Left renal pelvis (tissue), 4 donors: ENCODE measurements around the gene MTERF4. TPM values are rescaled to one million over a fixed set of nuclear protein-coding genes. Genes with fewer than 3 reads are reported as not detected.

ENCODE experiments used
- DNase-seq, 4 donors: peaks; one replicate each; pipeline ENCODE4 v3.0.0-alpha.2; 2013; ENCODE audit warnings: low read depth in 4 of 4, low spot score in 3 of 4
- polyA plus RNA-seq, 4 donors: library from polyadenylated mRNA; unstranded; fragments of 120-200 nt; gene quantifications; one replicate each; pipeline ENCODE4 v1.2.1, GENCODE V29; 2013; ENCODE audit not compliant: insufficient read length in 4 of 4

MTERF4 gene
- polyA plus RNA-seq, 4 donors, result 55.4 to 76.9 (median 67.5) TPM

DNA sequence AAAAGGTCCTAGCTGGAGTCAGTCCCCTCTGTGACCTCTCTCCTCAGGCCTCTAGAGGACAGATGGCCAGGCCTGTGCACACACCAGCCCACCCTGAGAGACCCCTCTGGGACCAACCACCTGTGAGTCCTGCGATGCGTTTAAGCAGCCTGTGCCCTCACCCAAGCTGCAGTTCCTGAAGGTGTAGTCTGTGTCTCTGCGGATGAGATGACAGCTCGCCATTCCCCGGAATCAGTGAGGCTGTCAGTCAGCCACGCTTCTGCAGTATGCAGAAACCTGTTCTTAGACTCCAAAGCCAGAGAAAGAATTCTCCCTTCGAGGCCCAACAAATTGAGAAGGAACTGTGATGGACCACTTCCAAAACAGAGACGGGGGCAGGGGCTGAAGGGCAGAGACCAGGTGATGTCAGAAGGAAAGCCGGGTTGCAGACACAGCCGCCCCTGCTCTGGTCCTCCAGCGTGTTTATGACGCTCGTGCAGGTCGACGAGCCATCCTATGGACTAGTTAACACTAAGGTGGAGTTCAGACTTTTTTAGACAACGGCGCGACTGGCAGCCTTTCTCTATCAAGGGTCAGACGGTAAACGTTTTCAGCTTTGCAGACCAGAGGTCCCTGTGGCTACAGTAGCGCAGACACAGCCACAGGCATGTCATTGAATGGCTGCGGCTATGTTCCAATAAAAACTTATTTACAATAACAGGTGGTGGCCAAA, 10.2 kb downstream of the MTERF4 start:
- DNase-seq, result no peak

DNA sequence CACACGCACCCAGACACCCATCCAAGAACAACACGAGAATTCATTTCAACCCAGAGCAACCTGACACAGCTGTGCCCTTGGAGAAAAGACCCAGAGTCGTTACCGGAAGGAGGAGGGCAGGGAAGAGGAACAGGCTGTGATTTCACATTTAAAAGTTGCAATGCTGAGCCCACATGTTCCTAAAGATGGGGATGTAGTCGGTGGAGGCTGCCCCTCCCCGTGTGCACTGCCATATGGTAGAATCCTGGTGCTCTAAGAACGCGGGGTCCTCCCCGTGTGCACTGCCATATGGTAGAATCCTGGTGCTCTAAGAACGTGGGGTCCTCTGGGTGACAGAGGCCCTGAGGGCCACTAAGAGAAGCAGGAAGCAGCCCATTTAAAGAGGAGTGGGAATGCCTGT, 10.9 kb downstream of the MTERF4 start:
- no peak for DNase-seq

DNA sequence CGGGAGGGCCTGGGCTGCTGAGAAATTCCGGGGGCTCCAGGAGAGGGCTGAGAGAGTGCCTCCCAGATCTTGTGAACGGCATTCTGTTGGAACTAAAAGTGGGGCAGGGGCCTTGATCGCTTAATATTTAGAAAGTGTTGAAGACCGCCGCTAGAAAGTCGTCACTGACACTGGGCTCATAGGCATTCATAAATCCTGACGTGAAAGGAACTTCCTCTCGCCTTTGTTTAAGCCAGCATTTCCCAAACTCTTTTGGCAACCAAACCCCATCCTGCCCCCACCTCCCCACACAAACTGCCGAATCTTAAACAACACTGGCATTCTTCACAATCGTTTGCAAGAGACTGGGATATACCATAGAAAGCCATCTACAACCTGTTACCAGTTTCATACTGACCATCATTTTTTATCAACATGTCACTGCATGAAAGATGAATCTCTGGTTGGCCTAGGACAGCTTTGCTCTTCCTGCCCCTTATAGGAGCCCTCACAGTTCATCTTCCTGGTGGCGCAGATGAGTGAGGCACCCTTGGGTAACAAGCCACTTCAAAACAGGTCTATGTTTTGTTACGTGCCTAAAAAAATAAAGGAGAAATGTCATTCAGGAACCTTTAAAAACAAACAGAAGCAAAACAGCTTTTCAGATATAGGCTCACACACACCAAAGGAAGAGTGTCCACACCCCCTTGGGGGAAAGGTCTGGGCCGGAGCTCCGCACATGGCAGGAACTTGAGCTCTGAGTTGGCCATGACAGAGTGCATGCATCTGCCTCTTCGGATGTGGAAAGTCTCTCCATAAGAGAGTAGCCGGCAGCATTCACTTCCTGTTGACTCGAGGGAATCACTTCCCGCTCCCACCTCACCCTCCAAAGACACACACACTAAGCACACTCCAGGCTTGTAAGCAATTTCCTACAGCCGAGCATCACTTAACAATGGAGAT, 13.0 kb downstream of the MTERF4 start:
- no peak for DNase-seq

DNA sequence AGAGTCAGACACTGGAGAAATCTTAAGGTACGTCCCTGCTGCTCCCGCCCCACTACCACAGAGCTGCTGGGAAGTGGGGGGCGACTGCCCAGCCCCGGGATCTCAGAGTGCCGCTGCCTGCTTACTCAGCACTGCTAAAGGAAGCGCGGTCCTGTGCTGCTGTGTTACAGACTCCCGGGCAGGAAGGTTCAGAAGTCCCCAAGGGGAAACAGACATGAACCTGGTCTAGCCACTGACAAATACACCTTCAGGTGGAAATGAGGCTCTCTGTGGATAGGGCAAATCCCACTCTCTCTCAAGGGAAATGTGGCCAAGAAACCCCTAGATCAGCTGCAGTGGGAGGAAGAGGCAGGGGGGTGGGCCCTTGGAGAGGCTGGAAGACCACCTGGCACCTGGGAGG, 13.7 kb downstream of the MTERF4 start:
- DNase-seq, result no peak

DNA sequence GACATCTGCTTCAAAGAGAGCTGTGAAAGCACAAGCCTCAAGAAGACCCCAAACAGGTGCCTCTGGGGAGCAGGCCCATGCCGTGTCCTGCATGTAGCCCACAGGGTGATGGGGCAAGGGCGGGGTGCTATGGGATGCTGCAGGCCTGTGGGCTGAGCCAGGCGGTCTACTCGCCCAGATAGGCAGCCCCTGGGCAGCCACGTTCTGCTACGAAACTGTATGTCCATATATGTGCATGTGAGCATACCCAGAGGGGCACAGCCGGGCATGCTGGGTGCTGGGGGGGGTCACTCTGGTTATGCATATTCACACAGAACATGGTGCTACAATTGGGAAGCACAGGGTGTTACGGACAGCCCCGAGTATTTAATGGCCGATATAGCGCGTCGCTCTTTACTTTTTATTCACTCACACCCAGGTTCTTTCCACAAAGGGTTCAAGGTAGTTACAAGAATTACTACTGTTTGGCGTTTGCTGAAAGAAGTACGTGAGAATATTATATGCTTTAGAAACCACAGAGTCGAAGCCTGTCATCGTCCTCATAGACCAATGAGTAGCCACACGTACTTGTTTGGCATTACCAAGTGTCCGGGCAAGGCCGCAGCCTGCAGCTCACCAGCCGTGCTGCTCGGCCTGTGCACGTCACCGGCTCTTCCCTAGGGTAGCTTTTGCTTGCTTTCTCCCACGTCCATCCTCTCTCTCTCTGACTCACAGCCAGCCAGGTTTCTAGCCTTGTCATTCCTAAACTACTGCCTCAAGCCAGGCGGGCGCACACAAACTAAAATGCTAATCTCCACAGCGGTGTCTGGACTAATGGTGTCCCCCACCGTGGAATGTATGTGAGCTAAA, 14.4 kb downstream of the MTERF4 start:
- DNase-seq, result no peak

DNA sequence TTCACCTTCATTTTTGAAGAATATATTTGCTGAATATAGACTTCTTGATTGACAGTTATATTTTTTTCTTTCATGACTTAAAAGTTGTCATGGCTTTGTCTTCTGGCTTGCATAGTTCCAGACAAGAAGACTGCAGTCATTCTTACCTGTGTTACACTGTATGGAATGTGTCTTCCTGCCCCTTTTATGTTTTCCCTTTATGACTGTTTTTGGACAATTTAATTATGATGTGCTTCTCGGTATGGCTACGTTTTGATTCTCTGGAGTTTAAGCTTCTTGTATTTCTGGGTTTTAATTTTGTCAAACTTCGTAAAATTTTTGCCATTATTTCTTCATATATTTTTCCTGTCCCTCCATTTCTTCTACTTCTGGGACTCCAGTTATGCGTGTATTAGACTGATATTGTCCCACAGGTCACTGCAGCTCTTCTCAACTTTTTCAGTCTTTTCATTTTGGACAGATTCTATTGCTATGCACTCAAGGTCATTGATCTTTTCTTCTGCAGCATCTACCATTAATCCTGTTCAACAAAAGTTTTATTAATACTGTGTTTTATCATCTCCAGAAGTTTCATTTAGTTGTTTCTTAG, 17.1 kb downstream of the MTERF4 start:
- DNase-seq, result no peak

DNA sequence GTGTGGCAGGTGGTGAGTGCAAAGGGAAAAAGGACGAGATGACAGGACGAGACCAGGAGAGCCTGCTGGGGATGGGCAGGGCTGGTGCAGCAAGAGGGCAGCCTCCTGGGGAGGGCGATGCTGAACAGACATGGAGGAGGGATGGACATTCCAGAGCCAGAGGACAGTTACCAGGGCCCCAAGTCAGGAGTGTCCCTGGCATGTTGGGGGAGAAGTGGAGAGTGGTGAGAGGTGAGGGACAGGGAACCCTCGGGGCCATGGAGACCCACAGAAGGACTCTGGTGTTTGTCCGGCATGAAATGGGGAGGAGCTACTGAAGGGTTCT, 19.0 kb downstream of the MTERF4 start:
- no peak for DNase-seq

DNA sequence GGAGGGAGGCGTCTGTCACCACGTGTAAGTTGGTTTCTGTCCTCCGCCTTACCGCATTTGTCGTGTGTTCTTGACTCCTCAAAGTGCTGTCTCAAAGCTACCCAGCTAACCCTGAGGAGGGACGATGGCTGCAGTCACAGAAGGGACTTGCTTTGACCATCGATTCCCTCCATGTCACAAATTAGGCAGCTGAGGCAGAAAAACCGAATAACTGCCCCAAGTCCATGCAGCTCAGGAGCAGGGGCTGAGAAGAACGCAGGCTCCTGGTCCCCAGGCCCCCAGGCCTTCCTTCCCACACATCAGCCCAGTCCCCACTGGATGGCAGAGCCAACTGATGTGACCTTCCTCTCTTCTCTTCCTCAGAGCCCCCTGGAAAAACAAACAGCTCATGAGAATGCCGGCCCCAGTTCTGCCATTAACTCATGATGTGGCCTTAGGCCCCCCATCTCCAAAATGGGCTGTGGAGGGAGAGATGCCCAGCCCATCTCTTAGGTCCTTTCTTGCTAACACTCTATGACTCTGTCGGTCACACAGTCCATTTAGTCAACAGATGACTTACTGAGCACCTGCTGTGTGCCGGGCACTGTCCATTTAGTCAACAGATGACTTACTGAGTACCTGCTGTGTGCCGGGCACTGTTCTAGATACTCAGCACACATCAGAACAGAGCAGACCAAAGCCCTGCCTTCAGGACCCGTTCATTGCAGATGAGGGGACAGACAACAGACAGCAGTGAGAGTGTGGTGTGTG, 19.6 kb downstream of the MTERF4 start:
- no peak for DNase-seq

DNA sequence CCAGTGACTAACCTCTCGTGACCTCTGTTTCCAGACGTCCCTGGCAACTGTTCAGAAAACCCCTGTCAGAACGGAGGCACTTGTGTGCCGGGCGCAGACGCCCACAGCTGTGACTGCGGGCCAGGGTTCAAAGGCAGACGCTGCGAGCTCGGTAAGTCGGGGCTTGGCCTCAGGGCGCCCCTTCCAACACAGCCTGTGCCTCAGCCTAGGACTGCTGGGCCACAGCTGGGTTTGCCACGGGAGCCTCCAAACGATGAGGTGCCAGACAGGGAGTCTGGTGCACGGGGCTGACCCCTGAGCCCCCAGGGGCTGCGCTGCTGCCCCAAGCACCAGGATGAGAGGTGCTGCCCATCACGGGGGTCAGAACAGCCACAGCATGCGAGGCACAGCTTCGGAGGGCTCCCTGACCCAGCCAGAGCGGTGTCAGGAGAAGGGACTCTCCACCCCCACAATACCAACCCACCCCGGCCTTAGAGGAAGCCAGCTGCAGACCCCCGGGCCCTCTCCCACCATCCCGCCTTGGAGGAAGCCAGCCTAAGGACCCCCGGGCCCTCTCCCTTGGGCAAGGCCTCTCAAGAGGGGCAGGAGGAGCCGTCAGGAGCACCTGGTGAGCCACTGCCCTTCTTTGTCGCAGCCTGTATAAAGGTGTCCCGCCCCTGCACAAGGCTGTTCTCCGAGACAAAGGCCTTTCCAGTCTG, 20.3 kb downstream of the MTERF4 start:
- DNase-seq, result no peak

DNA sequence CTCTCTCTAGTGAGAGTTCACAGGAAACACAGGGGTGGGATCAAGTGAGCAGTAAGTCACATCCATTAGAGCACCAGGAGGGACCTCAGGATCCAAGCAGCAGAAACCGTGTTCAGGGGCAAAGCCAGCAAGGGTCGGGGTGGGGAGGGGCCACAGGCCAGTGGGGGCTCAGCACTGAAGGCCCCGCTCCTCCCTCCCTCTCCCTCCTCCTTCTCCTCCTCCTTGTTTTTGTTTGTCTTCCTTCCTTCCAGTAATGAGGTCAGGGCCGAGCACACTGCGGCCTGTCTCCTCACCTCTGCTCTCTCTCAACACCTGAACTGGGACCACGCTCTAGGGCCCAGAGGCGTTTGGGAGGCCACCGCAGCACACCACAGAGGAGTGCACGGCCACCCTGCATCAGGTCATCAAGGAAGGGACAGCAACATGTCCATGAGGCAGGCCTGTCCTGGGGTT, 20.9 kb downstream of the MTERF4 start:
- no peak for DNase-seq

DNA sequence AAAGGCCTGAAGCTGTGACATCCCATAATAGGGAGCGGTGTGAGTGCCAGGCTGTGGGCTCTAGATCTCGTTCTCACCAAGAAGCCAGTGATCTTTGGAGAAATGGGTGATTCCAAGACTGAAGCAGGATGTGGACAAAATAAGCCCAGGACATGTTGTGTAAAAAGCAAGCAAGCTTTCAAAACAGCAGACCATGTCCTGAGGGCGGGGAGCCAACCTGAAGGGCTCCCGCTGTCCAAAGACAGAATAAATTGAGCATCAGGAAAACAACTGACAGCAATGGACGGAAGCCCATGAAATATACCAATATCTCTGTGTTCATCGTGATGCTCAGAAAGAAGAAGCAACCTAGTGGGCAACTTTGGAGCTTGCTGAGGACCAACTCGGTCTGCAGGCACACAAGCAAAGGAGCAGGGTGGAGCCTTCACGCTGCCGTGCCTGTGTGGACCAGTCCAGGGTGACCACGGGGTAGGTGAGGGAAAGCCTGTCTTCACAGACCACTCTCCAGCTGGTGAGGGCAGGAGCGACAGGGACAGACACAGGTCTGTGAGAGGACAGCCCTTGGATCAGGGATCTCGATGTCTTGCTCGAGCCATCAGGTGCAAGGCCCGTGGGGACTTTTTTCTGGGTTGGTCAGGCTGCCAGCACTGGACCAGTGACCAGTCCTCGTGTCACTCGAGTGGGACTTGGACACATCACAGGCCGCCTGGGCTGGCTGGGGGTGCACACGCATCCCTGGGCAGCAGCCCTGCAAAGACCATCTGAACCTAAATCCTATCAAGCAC, 21.5 kb downstream of the MTERF4 start:
- no peak for DNase-seq

DNA sequence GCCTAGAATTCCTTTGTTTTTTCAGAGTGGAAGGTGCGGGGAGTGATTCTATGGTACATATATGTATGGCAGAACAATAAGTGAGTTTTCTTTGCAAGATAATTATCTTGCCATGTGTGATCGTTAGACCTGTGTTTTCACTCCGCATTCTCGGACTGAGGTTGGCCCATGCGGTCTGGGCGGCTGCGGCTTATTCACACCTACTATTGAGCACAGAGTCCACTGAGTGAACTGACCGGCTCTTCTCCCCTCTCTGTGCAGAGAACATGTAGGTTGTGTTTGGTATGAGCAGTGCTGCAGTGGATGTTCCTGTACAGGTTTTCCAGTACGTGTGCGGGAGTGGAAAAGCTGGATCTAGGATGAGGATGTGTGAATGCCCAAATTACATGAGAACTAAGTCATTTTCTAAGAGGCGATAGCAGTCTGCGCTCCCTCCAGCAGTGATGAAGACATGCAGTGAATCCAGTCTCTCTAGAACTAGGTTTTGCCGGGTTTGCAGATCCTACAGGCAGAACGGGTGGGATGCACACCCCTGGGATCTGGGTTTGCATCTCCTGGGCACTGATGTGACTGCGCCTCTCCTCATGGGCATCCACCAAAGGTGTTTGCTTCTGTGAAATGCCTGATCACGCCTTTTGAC, 27.1 kb downstream of the MTERF4 start:
- DNase-seq, result no peak

DNA sequence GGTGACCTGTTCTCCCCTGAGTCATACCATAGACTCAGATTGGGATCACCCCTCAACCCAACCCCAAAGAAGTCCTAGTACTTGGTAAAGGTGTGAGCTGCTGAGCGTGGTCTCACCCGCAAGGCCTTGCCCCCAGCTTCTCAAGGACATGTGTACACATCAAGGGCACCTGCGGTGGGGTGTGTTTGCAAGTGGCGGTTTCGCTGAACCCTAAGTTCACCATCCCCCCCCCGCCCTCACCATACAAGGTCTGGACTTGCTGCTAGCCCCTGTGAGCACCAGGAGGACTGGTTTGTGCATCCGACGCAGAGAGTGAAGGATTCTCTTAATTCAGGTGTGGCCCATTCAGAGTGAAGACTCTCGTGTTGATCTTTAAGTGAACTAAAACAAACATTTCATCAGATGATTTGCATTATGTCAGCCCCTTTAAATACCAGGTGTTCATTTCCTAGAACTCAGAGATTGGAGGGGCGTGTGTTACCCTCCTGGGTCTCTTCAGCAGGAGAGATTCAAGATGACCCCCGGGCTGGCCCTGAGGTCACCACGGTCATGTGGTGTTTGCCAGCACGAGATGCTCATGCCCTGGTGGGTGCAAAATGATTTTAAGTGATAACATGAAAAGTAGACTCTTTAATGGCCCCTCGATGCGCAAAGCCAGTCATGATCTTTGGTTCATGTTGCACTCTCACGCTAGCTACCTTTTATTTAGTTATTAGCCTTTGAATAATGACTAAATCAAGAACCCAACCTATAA, 27.8 kb downstream of the MTERF4 start:
- no peak for DNase-seq

DNA sequence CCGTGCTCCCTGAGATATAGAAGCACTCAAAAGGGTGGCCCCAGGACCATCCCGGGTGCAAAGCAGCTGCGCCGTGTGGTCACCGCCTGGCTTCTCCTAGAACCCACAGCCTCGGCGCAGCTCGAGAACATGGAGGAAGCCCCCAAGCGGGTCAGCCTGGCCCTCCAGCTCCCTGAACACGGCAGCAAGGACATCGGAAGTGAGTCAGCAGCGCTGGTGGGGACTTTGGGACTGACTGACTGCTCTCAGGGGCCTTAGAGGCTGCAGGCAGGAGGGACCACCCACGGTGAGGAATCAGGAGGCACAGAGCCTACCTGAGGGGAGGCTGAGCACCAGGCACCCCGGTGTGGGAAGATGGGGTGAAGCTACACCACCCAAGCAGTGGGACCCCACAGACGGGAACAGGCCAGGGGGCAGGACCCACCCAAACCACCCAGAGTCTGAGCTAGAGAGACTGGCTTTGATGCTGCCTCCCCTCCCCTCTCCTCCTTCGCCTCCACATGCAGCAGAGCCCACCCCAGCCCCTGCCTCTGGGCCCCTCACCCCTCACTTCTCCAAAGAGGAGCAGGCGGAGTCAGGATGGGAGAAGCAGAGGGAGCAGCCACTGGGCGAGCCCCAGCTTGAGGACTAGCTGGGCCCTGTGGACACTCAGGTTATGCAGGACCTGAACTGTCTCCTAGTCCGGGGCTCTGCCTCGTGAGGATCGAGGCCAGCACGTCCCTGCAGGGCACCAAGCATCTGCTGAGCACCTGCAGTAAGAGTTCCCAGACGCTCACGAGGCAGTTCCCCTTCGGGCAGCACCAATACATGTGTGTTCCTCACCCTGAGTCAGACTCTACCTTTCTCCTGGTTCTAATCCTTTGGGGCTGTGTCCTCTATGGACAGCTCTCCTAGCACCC, 28.7 kb downstream of the MTERF4 start:
- DNase-seq, result no peak

DNA sequence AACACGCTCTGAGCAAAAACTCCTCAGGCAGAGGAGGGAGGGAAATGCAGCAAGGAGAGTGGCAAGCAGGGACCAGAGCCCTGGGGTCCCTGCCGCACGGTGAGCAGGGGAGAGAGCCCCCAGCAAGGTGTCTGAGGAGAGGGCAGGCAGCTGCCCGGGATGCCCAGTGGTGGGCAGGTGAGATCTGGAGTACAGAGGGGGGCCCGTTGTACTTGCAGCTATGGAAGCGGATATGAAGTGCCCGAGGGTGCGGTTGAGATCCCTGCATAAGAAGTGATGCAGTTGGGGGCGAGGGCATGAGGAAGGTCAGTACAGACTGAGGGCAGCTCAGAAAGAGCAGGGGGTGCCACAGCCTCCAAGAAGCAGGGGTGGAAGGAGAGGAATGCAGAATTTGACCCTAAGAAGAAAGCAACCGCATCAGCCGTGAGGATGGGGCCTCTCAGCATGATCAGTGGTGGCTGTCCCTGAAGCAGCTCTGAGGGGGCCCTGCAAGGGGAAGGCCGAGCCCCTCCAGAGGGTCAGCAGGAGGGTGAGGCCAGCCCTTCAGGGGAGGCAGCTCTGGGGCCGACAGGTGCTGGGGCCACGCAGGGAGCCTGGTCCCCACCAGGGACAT, 29.4 kb downstream of the MTERF4 start:
- no peak for DNase-seq

DNA sequence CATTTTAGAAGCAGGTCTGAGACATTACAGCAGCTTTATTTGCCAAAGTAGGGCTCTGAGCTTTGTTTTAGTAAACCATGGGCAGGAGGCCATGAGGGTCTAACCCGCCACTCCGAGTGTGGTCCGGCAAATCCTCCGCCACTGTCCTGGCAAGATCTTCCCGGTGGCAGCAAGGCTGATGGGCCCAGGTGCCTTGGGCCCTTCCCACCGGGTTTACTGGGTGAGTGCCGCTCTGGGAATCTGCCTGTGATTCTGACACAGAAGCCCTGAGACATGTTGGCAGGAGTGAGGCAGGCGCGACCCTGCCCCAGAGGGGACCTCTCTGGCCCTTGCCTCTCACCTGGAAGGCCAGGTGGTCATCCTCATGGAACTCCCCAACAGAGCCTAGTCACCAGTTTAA, 29.9 kb downstream of the MTERF4 start:
- DNase-seq, result no peak
